Non-pigmented ciliary epithelial cell (primary cell): ENCODE measurements around the gene HINT2.
A peak's percentile ranks its signal among the peaks of the same experiment; 100 is the strongest.

Experiments used
- DNase-seq: peaks from one replicate; pipeline ENCODE4 v3.0.0-alpha.2; 2010; ENCODE audit warnings: low read depth

The HINT2 gene

GRCh38 chr9:35814841-35815543 lies at the start of gene HINT2:
Gene HINT2, minus strand, starts transcription at chr9:35815042. Its CDS starts 63 bp downstream, at chr9:35814979.
- peak; percentile 96 for DNase-seq

- no peak for DNase-seq
These were observed 48.7 kb upstream of the HINT2 start for GRCh38 chr9:35863583-35863982.

- DNase-seq, result no peak
These were observed 47.5 kb upstream of the HINT2 start for GRCh38 chr9:35862328-35862727.

- no peak for DNase-seq
These were observed 46.5 kb upstream of the HINT2 start for GRCh38 chr9:35861161-35861897.

- DNase-seq, result no peak
These were observed 45.1 kb upstream of the HINT2 start for GRCh38 chr9:35859990-35860339.

GRCh38 chr9:35859310-35859989 lies 44.6 kb upstream of the HINT2 start:
- no peak for DNase-seq

- no peak for DNase-seq
These were observed 43.6 kb upstream of the HINT2 start for GRCh38 chr9:35858458-35858857.

GRCh38 chr9:35856882-35857281 lies 42.0 kb upstream of the HINT2 start:
- no peak for DNase-seq

- no peak for DNase-seq
These were observed 41.4 kb upstream of the HINT2 start for GRCh38 chr9:35856206-35856605.

- DNase-seq, result no peak
These were observed 39.4 kb upstream of the HINT2 start for GRCh38 chr9:35854091-35854762.

GRCh38 chr9:35852876-35853865 lies 38.3 kb upstream of the HINT2 start:
- no peak for DNase-seq

- DNase-seq, result no peak
These were observed 37.5 kb upstream of the HINT2 start for GRCh38 chr9:35852267-35852815.

GRCh38 chr9:35847792-35848572 lies 33.1 kb upstream of the HINT2 start:
- DNase-seq, result peak; percentile 90

- DNase-seq, result no peak
These were observed 31.3 kb upstream of the HINT2 start for GRCh38 chr9:35845824-35846771.

- DNase-seq, result peak; percentile 67
These were observed 29.9 kb upstream of the HINT2 start for GRCh38 chr9:35844628-35845270.

GRCh38 chr9:35842795-35843194 lies 28.0 kb upstream of the HINT2 start:
- DNase-seq, result no peak

- no peak for DNase-seq
These were observed 27.3 kb upstream of the HINT2 start for GRCh38 chr9:35842020-35842745.

- no peak for DNase-seq
These were observed 26.7 kb upstream of the HINT2 start for GRCh38 chr9:35841645-35841900.
